HG03064 (cell line): ENCODE results near the gene ABCF3.
A peak's percentile ranks its signal among the peaks of the same experiment; 100 is the strongest.

ENCODE experiments used
- ATAC-seq: cut with Tn5 transposase; IDR thresholded peaks from one replicate; pipeline ENCODE4 v1.9.1; 2021; ENCODE audit warnings: low read depth; ENCODE audit not compliant: unreplicated experiment

The ABCF3 gene

DNA sequence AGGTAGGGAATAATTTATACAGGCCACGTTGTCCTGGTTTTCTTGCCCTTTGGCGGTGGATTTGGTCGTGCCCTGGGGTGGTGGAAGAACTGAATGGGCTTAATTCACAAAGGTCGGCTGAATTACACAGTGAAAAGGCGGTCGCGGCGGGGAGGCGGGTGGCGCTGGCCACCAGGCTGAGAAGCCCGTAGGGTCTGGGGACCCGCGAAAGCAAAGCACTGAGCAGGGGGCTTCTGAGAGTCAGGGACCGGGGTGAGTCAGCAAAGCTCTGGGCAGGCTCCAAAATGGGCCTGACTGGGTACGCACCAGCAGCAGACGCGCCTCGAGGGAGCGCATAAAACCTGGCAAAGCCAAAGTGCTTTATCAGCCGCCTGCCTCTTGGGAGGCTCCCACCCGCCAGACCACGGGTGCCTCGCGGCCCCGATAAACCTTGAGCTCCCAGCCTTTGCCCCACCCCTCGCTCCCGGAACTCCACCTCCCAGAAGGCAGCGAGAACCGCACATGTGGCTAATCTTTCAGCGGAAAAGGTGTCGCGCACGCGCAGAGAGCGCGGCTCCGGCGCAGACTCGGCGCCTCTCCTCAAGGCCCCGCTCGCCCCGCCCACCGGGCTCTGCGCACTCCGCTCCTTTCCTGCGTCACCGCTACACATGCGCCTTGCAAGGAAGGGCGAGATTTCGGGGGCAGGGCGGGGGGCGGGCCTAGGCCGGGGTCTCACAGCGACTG lies 377 bp upstream of the ABCF3 start:
- ATAC-seq: peak; percentile 85

DNA sequence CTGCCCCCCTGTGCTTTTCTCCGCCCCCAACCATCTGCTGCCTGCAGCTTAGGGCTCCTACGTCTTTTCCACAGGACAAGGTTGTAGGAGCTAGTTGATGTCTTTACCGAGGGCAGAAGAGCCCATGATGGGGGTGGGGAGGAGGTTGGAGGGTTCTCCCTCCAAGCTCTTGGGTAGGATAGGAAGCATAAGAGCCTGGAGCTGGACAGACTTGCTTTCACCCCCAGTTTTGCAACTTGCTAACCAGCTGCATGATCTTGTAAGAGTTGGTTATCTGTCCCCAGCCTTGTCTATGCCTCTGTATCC lies 856 bp downstream of the ABCF3 start:
- no peak for ATAC-seq

DNA sequence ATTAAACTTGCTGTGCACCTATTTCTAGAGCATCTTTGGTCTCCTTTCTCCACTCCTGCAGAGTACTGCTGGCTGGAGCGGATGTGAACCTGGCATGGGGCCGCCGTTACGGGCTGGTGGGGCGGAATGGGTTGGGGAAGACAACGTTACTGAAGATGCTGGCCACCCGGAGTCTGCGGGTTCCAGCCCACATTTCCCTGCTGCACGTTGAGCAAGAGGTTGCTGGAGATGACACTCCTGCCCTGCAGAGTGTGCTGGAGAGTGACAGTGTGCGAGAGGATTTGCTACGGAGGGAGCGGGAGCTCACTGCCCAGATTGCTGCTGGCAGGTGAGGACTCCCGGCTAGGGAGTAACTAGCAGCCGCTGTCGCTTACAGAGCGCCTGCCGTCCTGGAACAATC lies 2.1 kb downstream of the ABCF3 start:
- no peak for ATAC-seq

DNA sequence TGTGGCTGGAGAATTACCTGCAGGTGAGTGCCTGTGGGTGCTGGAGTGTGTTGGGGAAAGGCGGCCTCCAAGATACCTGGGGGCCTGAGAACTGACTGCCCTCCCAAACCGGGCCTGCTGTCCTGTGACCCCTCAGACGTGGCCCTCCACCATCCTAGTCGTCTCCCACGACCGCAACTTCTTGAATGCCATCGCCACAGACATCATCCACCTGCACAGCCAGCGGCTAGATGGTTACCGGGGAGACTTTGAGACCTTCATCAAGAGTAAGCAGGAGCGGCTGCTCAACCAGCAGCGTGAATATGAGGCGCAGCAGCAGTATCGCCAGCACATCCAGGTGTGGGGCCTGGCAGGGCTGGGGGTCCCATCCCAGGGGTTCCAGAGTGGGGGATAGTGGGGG lies 3.4 kb downstream of the ABCF3 start:
- no peak for ATAC-seq

DNA sequence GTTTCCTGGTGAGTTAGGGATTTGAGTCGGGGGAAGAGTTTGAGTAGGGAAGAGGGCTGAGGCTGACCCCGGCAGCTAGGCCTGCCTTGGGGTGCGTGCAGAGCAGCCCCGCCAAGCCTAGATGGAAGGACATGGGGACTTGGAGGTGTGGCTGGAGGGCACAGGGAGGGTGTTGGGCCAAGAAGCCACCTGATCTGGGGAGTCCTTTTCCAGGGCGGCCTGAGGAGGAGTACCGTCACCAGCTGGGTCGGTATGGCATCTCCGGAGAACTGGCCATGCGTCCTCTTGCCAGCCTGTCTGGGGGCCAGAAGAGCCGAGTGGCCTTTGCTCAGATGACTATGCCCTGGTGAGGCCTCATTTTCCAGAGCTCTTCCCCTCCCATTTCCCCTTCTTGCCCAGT lies 6.9 kb downstream of the ABCF3 start:
- no peak for ATAC-seq

DNA sequence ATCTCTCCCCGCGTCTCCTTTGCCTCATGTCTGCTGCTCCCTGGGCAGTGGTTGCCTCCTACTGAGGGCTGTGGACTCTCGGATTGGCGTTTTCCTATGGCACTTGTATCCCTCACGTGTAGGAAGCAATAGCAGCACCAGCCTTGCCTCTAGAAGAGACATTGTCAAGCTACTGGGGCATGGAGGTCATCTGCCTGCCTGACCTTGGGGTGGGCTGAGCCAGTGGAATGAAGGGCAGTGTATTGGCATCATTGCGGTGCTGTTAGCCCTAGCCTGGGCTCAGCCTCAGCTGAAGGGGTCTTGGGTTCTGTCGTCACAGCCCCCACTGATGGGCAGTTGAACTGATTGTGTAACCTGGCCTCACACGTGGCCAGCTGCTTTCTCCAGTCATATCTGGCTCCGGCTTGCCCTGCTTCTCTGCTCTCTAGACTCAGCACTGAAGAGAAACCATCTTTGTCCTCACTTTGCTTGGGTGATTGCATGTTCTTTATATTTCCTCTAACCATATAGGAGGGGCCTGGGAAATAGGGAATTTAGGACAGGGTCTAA lies 8.1 kb downstream of the ABCF3 start:
- ATAC-seq: no peak

DNA sequence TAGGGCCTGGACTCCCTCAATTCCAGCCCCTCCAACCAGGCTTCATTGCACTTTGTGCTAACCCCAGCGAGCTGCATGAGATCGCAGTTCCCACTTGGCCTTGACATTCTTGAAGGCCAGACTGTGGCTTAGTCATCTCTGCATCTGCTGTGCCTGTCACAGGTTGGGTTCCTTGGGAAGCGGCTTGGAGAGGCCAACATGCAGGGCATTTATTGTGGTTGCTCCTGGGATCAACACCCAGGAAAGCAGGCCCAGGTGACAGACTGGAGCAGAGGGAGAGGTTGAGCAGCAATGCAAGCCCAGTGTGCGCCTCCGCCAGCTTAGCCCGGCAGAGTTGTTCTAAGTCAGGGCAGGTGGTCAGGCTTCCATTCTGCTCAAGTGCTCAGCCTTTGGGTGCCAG lies 10.5 kb downstream of the ABCF3 start:
- no peak for ATAC-seq

DNA sequence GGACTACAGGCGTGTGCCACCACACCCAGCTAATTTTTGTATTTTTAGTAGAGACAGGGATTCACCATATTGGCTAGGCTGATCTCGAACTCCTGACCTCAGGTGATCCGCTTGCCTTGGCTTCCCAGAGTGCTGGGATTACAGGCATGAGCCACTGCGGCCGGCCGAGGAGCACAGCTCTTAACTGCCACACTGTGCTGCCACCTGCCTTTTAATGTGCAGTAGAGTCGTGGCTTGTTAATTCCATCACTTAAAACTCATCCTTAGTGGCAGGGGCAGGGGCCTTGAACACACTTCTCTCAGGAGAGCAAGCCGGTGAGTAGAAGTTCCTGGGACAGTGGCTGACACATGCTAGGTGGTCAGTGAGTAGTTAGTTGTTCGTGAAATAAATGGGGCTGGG lies 12.5 kb downstream of the ABCF3 start:
- no peak for ATAC-seq

DNA sequence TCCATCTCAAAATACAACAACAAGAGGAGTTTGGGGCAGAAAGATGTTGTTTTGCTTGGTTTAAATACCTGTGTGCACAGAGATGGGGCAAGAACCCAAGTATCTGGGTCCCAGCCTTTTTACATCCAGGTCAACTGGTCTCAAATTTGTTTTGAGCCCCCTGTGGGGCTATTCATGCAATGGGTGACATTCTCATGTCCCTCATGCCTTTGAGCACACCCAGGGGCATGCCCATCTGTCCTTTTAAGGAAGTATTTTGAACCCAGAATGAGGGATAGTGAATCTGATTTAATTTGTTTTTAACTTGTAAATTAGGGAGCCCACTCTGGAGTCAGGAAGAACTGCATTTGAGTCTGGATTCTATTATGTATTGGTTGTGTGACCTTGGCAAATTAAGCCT lies 14.8 kb downstream of the ABCF3 start:
- no peak for ATAC-seq

DNA sequence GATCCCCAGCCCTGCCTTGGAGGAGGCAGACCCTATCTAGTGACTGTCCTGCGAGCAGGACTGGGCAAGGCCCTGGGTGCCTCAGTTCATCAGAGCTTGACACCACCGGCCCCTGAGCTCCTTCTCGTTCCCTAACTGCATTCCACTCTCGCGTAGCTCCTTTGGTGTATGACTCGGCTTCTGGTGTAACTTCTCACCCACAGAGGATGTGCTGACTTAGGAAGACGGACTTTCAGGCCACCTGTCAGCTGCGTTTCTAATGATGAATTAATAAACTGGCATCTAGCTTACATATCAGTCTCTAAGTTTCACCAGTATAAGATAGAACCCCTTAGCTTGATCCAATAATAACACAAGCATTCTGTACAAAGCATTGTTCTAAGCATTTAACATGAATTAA lies 17.5 kb downstream of the ABCF3 start:
- ATAC-seq: no peak

DNA sequence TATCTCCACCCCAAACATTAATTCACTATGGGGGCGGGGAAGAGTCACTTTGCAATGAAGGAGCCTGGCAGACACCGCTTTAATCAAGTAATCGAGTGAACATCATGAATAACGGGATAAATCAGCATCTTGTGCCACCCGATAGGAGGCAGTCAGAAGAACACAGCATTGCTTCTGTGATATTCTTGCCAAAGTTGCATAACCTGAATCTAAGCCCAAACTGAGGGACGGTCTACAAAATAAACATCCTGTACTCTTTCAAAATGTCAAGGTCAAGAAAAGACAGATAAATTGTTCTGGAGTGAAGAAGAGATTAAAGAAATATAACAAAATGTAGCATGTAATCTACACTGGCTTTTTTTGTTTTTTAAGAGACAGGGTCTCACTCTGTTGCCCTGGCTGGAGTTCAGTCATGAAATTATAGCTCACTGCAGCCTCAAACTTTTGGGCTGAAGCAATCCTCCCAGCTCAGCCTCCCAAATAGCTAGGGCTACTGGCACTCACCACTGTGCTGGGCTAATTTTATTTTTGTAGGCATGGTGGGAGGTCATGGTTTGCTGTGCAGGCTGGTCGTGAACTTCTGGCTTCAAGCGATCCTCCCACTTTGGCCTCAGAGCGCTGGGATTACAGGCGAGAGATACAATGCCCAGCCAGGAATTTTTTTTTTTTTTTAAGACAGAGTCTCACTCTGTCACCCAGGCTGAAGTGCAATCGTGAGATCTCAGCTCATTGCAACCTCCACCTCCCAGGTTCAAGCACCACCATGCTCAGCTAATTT lies 23.3 kb downstream of the ABCF3 start:
- ATAC-seq: no peak

DNA sequence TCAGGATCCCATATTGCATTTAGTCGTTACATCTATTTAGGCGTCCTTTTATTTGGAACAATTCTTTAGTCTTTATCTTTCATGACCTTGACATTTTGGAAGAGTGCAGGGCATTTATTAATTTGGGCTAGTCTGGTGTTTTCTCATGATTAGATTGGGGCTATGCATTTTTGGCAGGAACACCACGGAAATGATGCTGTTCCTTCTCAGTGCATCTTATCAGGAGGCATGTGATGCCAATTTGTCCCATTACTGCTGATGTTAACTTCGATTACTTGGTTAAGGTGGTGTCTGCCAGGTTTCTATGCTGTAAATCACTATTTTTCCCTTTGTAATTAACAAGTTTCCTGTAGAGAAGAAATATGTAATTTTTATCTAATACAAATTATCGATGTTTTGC lies 25.3 kb downstream of the ABCF3 start:
- ATAC-seq: no peak

DNA sequence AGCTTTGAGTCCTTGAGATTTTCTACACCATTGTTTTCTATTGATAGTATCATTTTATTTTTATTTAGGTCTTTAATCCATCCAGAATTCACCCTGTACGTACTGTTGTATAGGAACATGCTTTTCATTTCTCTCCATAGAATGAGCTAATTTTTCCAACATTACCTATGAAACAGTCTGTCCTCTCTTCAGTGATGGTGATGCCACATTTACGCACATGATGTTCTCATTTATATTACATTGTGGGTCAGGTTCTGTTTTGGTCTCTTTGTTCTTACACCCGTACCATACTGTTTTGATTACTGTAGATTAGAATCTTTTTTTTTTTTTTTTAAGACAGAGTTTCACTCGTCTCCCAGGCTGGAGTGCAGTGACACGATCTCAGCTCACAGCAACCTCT lies 25.7 kb downstream of the ABCF3 start:
- ATAC-seq: no peak

DNA sequence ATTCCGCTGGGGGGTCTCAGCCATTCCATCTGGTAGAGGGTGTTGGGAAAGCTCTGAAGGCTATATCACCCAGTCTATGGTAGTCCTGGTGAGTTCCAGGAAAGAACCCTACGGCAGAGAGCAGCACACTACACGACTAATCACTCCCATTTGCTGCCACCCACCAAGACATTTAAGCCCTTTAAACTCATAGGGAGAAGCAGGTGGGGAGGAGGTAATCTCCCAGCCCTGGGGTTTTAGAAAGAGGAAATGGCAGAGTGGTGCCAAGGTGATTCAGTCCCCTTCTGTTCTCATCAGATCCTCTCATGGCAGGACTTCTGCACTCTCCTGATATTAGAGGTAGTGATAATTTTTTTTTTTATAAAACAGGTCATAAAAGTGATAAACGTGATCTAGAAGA lies 32.8 kb downstream of the ABCF3 start:
- ATAC-seq: no peak

DNA sequence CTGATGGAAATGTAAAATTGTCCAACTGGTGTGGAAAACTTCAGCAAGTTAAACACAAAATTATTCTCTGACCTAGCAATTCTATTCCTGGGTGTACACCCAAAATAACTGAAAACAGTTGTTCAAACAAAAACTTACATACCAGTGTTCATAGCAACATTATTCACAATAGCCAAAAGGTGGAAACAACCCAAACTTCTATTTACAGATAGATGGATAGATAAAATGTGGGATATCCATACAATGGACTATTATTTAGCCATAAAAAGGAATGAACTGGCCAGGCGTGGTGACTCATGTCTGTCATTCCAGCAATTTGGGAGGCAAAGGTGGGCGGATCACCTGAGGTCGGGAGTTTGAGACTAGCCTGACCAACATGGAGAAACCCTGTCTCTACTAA lies 36.5 kb downstream of the ABCF3 start:
- no peak for ATAC-seq

DNA sequence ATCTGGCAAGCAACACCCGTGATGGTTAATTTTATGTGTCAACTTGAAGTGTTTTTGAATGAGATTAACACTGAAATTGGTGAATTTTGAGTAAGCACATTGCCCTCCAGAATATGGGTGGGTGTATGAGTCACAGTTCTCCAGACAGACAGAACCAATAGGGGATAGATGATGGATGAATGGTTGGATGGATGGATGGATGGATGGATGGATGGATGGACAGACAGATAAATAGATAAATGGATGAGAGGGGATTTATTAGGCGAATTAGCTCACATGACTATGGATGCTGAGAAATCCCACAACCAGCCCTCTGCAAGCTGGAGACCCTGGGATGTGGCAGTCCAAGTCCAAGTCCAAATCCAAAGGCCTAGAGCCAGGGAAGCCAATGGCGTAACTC lies 37.9 kb downstream of the ABCF3 start:
- no peak for ATAC-seq

DNA sequence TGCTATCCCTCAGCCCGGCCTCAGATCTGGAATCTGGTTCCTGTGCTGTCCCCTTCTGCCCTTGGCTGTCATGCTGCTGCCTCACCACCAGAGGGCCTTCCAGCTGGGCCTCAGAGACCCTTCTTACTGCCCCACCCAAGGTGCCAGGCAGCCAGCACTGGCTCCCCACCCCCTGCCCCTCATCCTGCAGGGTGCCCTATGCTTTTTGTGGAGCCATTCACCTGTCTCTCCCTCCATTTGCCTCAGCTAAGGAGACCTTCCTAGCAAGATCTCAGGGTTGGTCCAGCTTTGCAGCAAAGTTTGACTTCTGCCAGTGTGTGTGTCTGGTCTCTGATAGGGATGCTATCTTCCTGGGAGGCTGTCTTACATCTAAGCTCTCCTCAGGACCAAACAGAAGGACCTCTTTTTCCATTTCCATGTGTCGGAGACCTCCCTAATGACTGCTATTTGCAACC lies 41.5 kb downstream of the ABCF3 start:
- no peak for ATAC-seq

DNA sequence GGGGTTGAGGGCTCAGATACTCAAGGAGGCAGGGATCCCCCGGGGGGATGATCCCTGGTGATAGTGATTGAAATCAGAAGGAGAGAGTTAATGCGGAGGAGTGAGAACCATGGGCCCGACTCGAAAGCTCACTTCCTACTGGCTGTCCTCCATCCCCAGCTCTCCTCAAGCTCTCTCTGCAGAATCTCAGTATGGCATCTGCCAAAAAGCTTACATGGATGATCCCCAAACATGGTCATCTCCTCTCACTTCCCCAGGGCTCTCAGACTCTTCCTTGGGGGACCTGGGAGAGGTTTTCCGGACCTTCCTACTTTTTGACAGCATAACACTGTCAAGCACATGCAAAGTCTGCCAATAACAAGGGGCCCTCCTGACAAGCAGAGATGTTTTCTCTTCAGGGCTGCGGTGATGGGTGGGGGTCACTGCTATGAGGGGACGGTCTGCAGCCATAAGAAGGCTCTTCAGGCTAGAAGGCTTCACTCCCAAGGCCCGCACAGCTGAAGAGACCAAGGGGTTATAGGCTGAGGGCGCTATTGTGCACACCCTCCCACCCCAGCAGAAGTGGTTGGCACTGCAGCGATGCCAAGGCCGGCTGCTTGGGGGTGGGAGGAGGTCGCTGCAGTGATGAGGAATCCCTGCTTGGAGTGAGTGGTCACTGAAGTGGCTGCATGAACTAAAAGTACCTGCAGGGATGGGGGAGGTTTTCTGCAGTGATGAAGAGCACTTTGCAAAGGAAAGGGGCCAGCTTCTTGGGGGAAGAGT lies 42.6 kb downstream of the ABCF3 start:
- no peak for ATAC-seq

DNA sequence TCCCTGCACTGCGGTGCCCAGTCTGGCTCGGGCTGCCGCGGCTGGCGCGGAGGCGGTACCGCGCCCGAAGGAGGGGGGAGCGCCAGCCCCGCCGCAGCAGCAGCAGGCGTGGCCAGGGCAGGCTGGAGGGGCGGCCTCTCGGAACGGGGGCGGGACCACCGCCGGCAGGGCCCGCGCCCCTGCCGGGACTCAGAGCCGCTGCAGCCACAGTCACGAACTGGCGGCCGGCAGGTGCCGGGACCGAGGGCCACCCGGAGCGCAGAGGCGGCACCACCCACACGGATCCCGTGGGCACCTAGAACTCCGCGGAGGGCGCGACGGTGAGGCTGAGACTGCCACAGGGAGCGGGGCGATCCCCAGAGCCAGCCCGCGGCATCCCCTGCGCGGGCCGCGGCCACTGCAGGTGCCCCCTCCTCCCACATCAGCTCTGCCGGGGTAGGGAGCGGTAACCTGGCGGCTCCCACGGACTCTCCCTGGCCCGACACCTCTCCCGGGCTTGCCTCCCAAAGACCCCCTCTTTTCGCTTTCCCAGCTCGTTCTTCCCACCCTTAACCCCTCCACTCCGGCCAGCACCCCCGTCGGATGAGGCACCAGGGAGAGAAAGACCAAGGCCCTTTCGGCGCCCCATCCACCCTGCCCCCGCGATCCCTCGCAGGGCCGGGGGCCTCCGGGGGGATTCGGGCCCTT lies 43.5 kb downstream of the ABCF3 start, which contains the start of gene VWA5B2:
VWA5B2 (plus strand) TSS at position 192 of the 687 bp plus-strand sequence. CDS start 944 bp downstream, outside the sequence.
- peak; percentile 57 for ATAC-seq

DNA sequence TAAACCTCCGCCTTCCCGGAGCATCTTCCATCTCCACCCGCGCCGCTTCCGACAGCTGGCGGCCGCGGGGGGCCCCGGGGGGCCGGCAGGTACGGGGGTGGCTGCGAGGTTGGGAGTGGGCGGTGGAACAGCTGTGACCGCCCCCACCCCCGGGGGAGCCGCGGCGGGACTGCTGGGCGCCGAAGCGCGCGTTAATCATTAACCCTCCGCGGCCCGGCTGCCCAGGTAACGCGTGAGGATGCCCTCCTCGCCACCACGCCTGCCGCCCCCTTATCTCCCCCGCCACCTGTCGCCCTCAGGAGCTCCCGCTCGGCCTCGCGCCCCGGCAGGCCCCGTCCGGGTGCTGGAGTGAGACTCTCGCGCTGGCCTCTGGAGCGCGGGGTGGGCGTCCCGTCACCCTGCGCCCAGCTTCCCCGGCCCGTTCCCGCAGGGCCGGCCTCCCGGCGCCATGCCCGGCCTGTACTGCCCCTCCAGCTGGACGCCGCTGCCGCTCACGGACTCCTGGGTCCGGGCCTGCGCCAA lies 44.1 kb downstream of the ABCF3 start:
- no peak for ATAC-seq
